Subcutaneous adipose tissue (tissue), 4 donors: ENCODE measurements around the gene AVP. TPM values are rescaled to one million over a fixed set of nuclear protein-coding genes. Genes with fewer than 3 reads are reported as not detected.

Source experiments
- total RNA-seq, 4 donors: library from RNA; depleted of rRNA; stranded (reverse); fragments of >200 nt; gene quantifications; one replicate each; pipeline ENCODE4 v1.1.0, GENCODE V29; 2016
- TF ChIP-seq, protein P1 (sequence below): fragments of 450-650 bp; IDR thresholded peaks from one replicate; pipeline ENCODE4 v1.5.1; 2016; ENCODE audit warnings: low read depth, mild to moderate bottlenecking, control low read depth, antibody characterized with exemption, moderate library complexity

Gene AVP
- total RNA-seq, 4 donors from 2014 or later: 4.3 to 4.6 TPM; not detected in 2

DNA sequence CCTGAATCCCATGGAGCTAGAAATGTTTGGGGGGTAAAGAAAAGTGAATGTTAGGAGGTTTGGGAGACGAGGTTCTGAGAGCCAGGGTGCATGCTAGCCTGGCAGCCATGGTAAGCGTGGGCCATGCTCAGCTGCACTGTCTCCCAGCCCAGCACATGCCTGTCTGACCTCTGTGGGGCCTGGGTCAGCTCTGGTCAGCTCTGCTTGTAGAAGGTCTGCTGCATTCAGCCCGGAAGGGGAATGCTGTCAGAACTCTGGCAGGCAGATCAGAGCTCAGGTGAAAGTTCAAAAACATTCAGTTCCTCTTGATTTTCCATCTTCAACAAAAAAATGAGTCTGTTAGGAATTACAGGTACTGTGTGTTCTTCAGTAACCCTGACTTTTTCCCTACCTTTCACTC is 46.9 kb downstream of the AVP start:
- TF ChIP-seq, protein P1, sequence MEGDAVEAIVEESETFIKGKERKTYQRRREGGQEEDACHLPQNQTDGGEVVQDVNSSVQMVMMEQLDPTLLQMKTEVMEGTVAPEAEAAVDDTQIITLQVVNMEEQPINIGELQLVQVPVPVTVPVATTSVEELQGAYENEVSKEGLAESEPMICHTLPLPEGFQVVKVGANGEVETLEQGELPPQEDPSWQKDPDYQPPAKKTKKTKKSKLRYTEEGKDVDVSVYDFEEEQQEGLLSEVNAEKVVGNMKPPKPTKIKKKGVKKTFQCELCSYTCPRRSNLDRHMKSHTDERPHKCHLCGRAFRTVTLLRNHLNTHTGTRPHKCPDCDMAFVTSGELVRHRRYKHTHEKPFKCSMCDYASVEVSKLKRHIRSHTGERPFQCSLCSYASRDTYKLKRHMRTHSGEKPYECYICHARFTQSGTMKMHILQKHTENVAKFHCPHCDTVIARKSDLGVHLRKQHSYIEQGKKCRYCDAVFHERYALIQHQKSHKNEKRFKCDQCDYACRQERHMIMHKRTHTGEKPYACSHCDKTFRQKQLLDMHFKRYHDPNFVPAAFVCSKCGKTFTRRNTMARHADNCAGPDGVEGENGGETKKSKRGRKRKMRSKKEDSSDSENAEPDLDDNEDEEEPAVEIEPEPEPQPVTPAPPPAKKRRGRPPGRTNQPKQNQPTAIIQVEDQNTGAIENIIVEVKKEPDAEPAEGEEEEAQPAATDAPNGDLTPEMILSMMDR: no peak

DNA sequence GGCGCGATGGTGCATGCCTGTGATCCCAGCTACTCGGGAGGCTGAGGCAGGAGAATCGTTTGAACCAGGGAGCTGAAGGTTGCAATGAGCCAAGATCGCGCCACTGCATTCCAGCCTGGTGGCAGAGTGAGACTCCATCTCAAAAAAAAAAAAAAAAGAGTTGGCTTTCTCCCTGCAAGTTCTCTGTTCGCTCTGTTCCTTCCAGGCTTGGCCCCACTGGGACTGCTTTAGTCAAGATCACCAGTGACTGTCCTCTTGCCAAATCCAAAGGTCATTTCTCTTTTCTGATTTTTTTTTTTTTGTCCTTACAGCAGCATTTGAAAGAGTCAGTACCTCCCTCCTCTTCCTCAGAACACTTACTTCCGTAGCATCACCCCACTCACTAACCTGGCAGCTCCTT is 51.9 kb downstream of the AVP start:
- TF ChIP-seq, protein P1: no peak

Other genes starting within 250 kb of the AVP start
- 10 to 100 TPM; 24.0 to 39.7 (median 26.8) TPM for gene PCED1A, start 244.1 kb downstream of the AVP start, total RNA-seq
- gene VPS16, start 244.0 kb downstream of the AVP start, total RNA-seq: 10 to 100 TPM; 23.3 to 45.2 (median 26.3) TPM
- gene PTPRA, start 211.2 kb downstream of the AVP start, total RNA-seq: 10 to 100 TPM; 64.4 to 99.5 (median 95.3) TPM
- not detected for gene GNRH2, start 41.1 kb downstream of the AVP start, total RNA-seq
- 10 to 100 TPM; 20.5 to 47.5 (median 30.4) TPM for gene MRPS26, start 38.7 kb downstream of the AVP start, total RNA-seq
- gene OXT, start 13.1 kb downstream of the AVP start, total RNA-seq: 1 to 10 TPM in 3 of 4 donors, not detected in 1; 2.0 to 3.5 (median 2.3) TPM
- 10 to 100 TPM; 10.3 to 12.2 (median 11.1) TPM for gene FASTKD5, start 75.1 kb upstream of the AVP start, total RNA-seq
- 1 to 10 TPM; 3.6 to 7.9 (median 4.6) TPM for gene UBOX5, start 75.1 kb upstream of the AVP start, total RNA-seq
- gene LZTS3, start 88.8 kb upstream of the AVP start, total RNA-seq: 1 to 10 TPM; 2.8 to 7.9 (median 5.2) TPM
- 10 to 100 TPM; 34.6 to 73.3 (median 64.0) TPM for gene DDRGK1, start 120.0 kb upstream of the AVP start, total RNA-seq
- gene ITPA, start 124.8 kb upstream of the AVP start, total RNA-seq: 10 to 100 TPM; 21.8 to 51.8 (median 38.8) TPM
- 1 to 10 TPM in 1 of 4 donors, under 1 TPM in 2, not detected in 1; 0.33 to 5.3 (median 0.51) TPM for gene SLC4A11, start 154.5 kb upstream of the AVP start, total RNA-seq